Activated naive CD8-positive, alpha-beta T cell treated with anti-CD3 and anti-CD28 coated beads, Interleukin-2, amount 10 ng/mL, durations not matched to agents 7 days and 5 days (primary cell): ENCODE measurements around the gene SCNM1. TPM values are rescaled to one million over a fixed set of nuclear protein-coding genes. Genes with fewer than 3 reads are reported as not detected.

Experiments
- ATAC-seq: fragments of 150-1000 bp; cut with Tn5 transposase; one replicate; pipeline ENCODE4 v1.10.0; 2021; ENCODE audit warnings: low read depth, moderate library complexity
- POLR2A ChIA-PET: fragments of 350-600 bp; sonication (Branson Sonifier 250); formaldehyde crosslinking; loops from one replicate; lab custom pipeline; 2021; ENCODE audit warnings: antibody characterized with exemption; lab: Charles Lee
- DNase-seq: peaks from one replicate; pipeline ENCODE4 v3.0.0; 2021
- H3K27ac Mint-ChIP-seq: one replicate; pipeline ENCODE4 v1.8.0; 2022; ENCODE audit warnings: mild to moderate bottlenecking, mixed read lengths
- H3K27me3 Mint-ChIP-seq: one replicate; pipeline ENCODE4 v1.8.0; 2022; ENCODE audit warnings: mild to moderate bottlenecking, moderate library complexity, mixed read lengths
- H3K36me3 Mint-ChIP-seq: one replicate; pipeline ENCODE4 v1.8.0; 2021; ENCODE audit warnings: mild to moderate bottlenecking, mixed read lengths
- H3K4me1 Mint-ChIP-seq: one replicate; pipeline ENCODE4 v1.8.0; 2021; ENCODE audit warnings: mixed read lengths
- H3K4me3 Mint-ChIP-seq: one replicate; pipeline ENCODE4 v1.8.0; 2022; ENCODE audit warnings: mild to moderate bottlenecking, moderate library complexity, mixed read lengths
- H3K9me3 Mint-ChIP-seq: one replicate; pipeline ENCODE4 v1.8.0; 2021; ENCODE audit warnings: mixed read lengths
- total RNA-seq, 2 experiments: library from RNA; stranded (reverse); gene quantifications; one replicate each; pipeline ENCODE4 v1.2.3, GENCODE V29; 2021

The SCNM1 gene
- total RNA-seq, 2 experiments from 2014 or later, result 64.5 to 66.6 TPM

- Mint-ChIP-seq H3K4me3 (no peak overlapping the region), H3K4me1 (peaks cover 8% of the 10 kb centered on the region), H3K36me3 (no peaks in the 10 kb centered on the region), H3K9me3 (no peaks in the 10 kb centered on the region), H3K27ac (no peak overlapping the region), H3K27me3 (peaks cover 18% of the 10 kb centered on the region)
- ATAC-seq (no peak), DNase-seq (no peak)
- POLR2A ChIA-PET, result interaction anchor here (1.3 kb wide), 1 partner anchor 14 kb away, joined by 5 read pairs; the partner anchor contains the start of gene TNFAIP8L2
Measured at GRCh38 chr1:151142411-151143056, 23.4 kb upstream of the SCNM1 start.

- peaks cover 11% of the 10 kb centered on the region for H3K4me1 Mint-ChIP-seq
- H3K27me3 Mint-ChIP-seq, result peaks cover 20% of the 10 kb centered on the region
- no peaks in the 10 kb centered on the region for H3K9me3 Mint-ChIP-seq
- H3K4me3 Mint-ChIP-seq, result no peak overlapping the region
- H3K36me3 Mint-ChIP-seq, result no peaks in the 10 kb centered on the region
- no peak overlapping the region for H3K27ac Mint-ChIP-seq
- no peak for DNase-seq
- no peak for ATAC-seq
- POLR2A ChIA-PET, result interaction anchor here (0.7 to 1.3 kb wide), 2 partner anchors 14 to 69 kb away, joined by 4 to 5 read pairs; partner anchors contain the start of gene TNFAIP8L2
Measured at GRCh38 chr1:151143057-151143435, 22.9 kb upstream of the SCNM1 start.

GRCh38 chr1:151143986-151144385 lies 22.0 kb upstream of the SCNM1 start:
- Mint-ChIP-seq H3K27me3 (peaks cover 20% of the 10 kb centered on the region), H3K36me3 (no peaks in the 10 kb centered on the region), H3K4me3 (no peak overlapping the region), H3K4me1 (peaks cover 11% of the 10 kb centered on the region), H3K9me3 (no peaks in the 10 kb centered on the region), H3K27ac (no peak overlapping the region)
- no peak for DNase-seq
- POLR2A ChIA-PET, result no interaction called here
- ATAC-seq, result no peak

GRCh38 chr1:151144474-151145303 lies 21.3 kb upstream of the SCNM1 start:
- no peak overlapping the region for H3K4me3 Mint-ChIP-seq
- H3K27ac Mint-ChIP-seq, result no peak overlapping the region
- POLR2A ChIA-PET, result interaction anchor here (0.6 to 1.0 kb wide), 3 partner anchors 8 to 123 kb away, joined by 3 to 5 read pairs (median 4); partner anchors contain the start of gene VPS72
- no peaks in the 10 kb centered on the region for H3K36me3 Mint-ChIP-seq
- ATAC-seq, result no peak
- DNase-seq, result no peak
- H3K27me3 Mint-ChIP-seq, result peaks cover 20% of the 10 kb centered on the region
- H3K4me1 Mint-ChIP-seq, result peaks cover 11% of the 10 kb centered on the region
- H3K9me3 Mint-ChIP-seq, result no peaks in the 10 kb centered on the region

- Mint-ChIP-seq H3K4me3 (peak overlapping the region; percentile 92), H3K36me3 (no peaks in the 10 kb centered on the region), H3K27ac (no peak overlapping the region), H3K4me1 (peaks cover 11% of the 10 kb centered on the region), H3K9me3 (no peaks in the 10 kb centered on the region), H3K27me3 (peaks cover 20% of the 10 kb centered on the region)
- POLR2A ChIA-PET, result interaction anchor here (0.6 to 1.2 kb wide), 4 partner anchors 8 to 123 kb away, joined by 3 to 5 read pairs (median 4); partner anchors contain the start of gene VPS72
- DNase-seq, result no peak
- no peak for ATAC-seq
Measured at GRCh38 chr1:151145304-151146071, 20.5 kb upstream of the SCNM1 start.

- H3K4me1 Mint-ChIP-seq, result peaks cover 11% of the 10 kb centered on the region
- POLR2A ChIA-PET, result interaction anchor here (1.2 kb wide), 1 partner anchor 15 kb away, joined by 3 read pairs; no protein-coding TSS in a partner anchor
- no peaks in the 10 kb centered on the region for H3K36me3 Mint-ChIP-seq
- H3K27me3 Mint-ChIP-seq, result peaks cover 20% of the 10 kb centered on the region
- H3K27ac Mint-ChIP-seq, result peak overlapping the region; percentile 78
- H3K9me3 Mint-ChIP-seq, result no peaks in the 10 kb centered on the region
- DNase-seq (no peak), ATAC-seq (peak; percentile 3)
- H3K4me3 Mint-ChIP-seq, result peak overlapping the region; percentile 92
Measured at GRCh38 chr1:151146072-151146411, 19.9 kb upstream of the SCNM1 start.

- peak within 1 kb of the TSS; percentile 92 for H3K4me3 Mint-ChIP-seq
- H3K9me3 Mint-ChIP-seq, result no peaks in the 10 kb centered on the region
- POLR2A ChIA-PET, result interaction anchor here (0.7 to 2.9 kb wide), 4 partner anchors 10 to 141 kb away, joined by 3 to 9 read pairs (median 3); partner anchors contain the start of gene TNFAIP8L2
- H3K27ac Mint-ChIP-seq, result peak within 1 kb of the TSS; percentile 78
- DNase-seq, result peak; percentile 90
- peak; percentile 99 for ATAC-seq
- no peaks in the 10 kb centered on the region for H3K36me3 Mint-ChIP-seq
- peaks cover 20% of the 10 kb centered on the region for H3K27me3 Mint-ChIP-seq
- H3K4me1 Mint-ChIP-seq, result peaks cover 11% of the 10 kb centered on the region
Measured at GRCh38 chr1:151146412-151147131, 19.4 kb upstream of the SCNM1 start, which contains the start of gene SEMA6C. SEMA6C (minus strand) TSS chr1:151146631; CDS start chr1:151142621, 4,010 bp downstream.

GRCh38 chr1:151147132-151147503 lies 18.8 kb upstream of the SCNM1 start:
- Mint-ChIP-seq H3K27ac (no peak overlapping the region), H3K9me3 (no peaks in the 10 kb centered on the region), H3K4me1 (peaks cover 11% of the 10 kb centered on the region), H3K27me3 (peaks cover 20% of the 10 kb centered on the region), H3K4me3 (peak overlapping the region; percentile 92), H3K36me3 (no peaks in the 10 kb centered on the region)
- POLR2A ChIA-PET, result interaction anchor here (0.7 to 2.9 kb wide), 3 partner anchors 10 to 141 kb away, joined by 3 to 9 read pairs (median 3); partner anchors contain the start of gene TNFAIP8L2
- DNase-seq (no peak), ATAC-seq (no peak)

- no peak overlapping the region for H3K27ac Mint-ChIP-seq
- peaks cover 20% of the 10 kb centered on the region for H3K27me3 Mint-ChIP-seq
- H3K4me1 Mint-ChIP-seq, result peaks cover 11% of the 10 kb centered on the region
- ATAC-seq (no peak), DNase-seq (no peak)
- H3K9me3 Mint-ChIP-seq, result no peaks in the 10 kb centered on the region
- POLR2A ChIA-PET, result interaction anchor here (2.9 kb wide), 1 partner anchor 9 kb away, joined by 9 read pairs; the partner anchor contains the start of gene TNFAIP8L2
- H3K36me3 Mint-ChIP-seq, result no peaks in the 10 kb centered on the region
- peak overlapping the region; percentile 92 for H3K4me3 Mint-ChIP-seq
Measured at GRCh38 chr1:151147665-151148064, 18.3 kb upstream of the SCNM1 start.

GRCh38 chr1:151156515-151156819 lies 9.5 kb upstream of the SCNM1 start, which contains the start of gene TNFAIP8L2:
TNFAIP8L2 (plus strand) TSS chr1:151156649; CDS start chr1:151158698, 2,049 bp downstream.
- Mint-ChIP-seq H3K4me1 (peaks cover 44% of the 10 kb centered on the region), H3K9me3 (no peaks in the 10 kb centered on the region), H3K36me3 (peaks cover 25% of the 10 kb centered on the region), H3K27ac (peak within 1 kb of the TSS; percentile 95), H3K27me3 (no peaks in the 10 kb centered on the region), H3K4me3 (peak within 1 kb of the TSS; percentile 99)
- ATAC-seq (peak; percentile 88), DNase-seq (peak; percentile 77)
- POLR2A ChIA-PET, result interaction anchor here (0.5 to 3.6 kb wide), 19 partner anchors 8 to 505 kb away, joined by 3 to 28 read pairs (median 5); partner anchors contain the start of genes C1orf56, CDC42SE1, GABPB2 and LYSMD1

GRCh38 chr1:151157067-151157531 lies 8.8 kb upstream of the SCNM1 start:
- DNase-seq (peak; percentile 71), ATAC-seq (peak; percentile 38)
- POLR2A ChIA-PET, result interaction anchor here (0.5 to 3.6 kb wide), 22 partner anchors 9 to 505 kb away, joined by 3 to 28 read pairs (median 4); partner anchors contain the start of genes C1orf56, CDC42SE1, GABPB2 and LYSMD1
- Mint-ChIP-seq H3K4me3 (peak overlapping the region; percentile 99), H3K27ac (peak overlapping the region; percentile 95), H3K4me1 (peaks cover 49% of the 10 kb centered on the region), H3K9me3 (no peaks in the 10 kb centered on the region), H3K27me3 (no peaks in the 10 kb centered on the region), H3K36me3 (peaks cover 31% of the 10 kb centered on the region)

GRCh38 chr1:151158326-151158725 lies 7.6 kb upstream of the SCNM1 start:
- Mint-ChIP-seq H3K9me3 (no peaks in the 10 kb centered on the region), H3K27me3 (no peaks in the 10 kb centered on the region), H3K36me3 (peaks cover 34% of the 10 kb centered on the region), H3K27ac (peak overlapping the region; percentile 95), H3K4me1 (peaks cover 54% of the 10 kb centered on the region), H3K4me3 (peak overlapping the region; percentile 99)
- ATAC-seq (no peak), DNase-seq (no peak)
- POLR2A ChIA-PET, result interaction anchor here (0.6 to 3.6 kb wide), 9 partner anchors 32 to 152 kb away, joined by 3 to 28 read pairs (median 4); partner anchors contain the start of genes CDC42SE1, MINDY1, MLLT11 and VPS72
